Mesenchymal stem cell (in vitro differentiated cells and primary cell): ENCODE measurements around the gene GNE.

ENCODE experiments used
- DNase-seq: peaks from one replicate; pipeline ENCODE4 v3.0.0-alpha.2; 2013
- H2AFZ ChIP-seq: one replicate; pipeline ENCODE4 v1.6.1; 2013; ENCODE audit warnings: low read depth, mild to moderate bottlenecking, control low read depth, inconsistent platforms, low read length, moderate library complexity
- H2AK5ac ChIP-seq: 2 replicates; pipeline ENCODE4 v1.6.1; 2013; ENCODE audit warnings: low read length, moderate library complexity, mild to moderate bottlenecking, inconsistent platforms; ENCODE audit not compliant: severe bottlenecking
- H2BK120ac ChIP-seq: one replicate; pipeline ENCODE4 v1.6.1; 2013; ENCODE audit warnings: low read depth, mild to moderate bottlenecking, inconsistent platforms, low read length, moderate library complexity
- H2BK12ac ChIP-seq, 2 experiments: one replicate each; pipeline ENCODE4 v1.6.1; 2013; ENCODE audit warnings: inconsistent platforms in 2 of 2, low read length in 2 of 2, mild to moderate bottlenecking in 2 of 2, moderate library complexity in 2 of 2, control low read depth in 1 of 2
- H2BK15ac ChIP-seq: one replicate; pipeline ENCODE4 v1.6.1; 2013; ENCODE audit warnings: mild to moderate bottlenecking, low read depth, inconsistent platforms; ENCODE audit not compliant: poor library complexity, severe bottlenecking
- H2BK5ac ChIP-seq: 2 replicates; pipeline ENCODE4 v1.6.1; 2013; ENCODE audit warnings: low read depth, mild to moderate bottlenecking, low read length, control low read depth, inconsistent platforms; ENCODE audit not compliant: poor library complexity, severe bottlenecking
- H3K14ac ChIP-seq, 2 experiments: one replicate each; pipeline ENCODE4 v1.6.1; 2013; ENCODE audit warnings: inconsistent platforms in 2 of 2, low read length in 2 of 2, control low read depth in 1 of 2, mild to moderate bottlenecking in 1 of 2, moderate library complexity in 1 of 2
- H3K18ac ChIP-seq, 2 experiments: one replicate each; pipeline ENCODE4 v1.6.1; 2013; ENCODE audit warnings: inconsistent platforms in 2 of 2, low read length in 2 of 2, control low read depth in 1 of 2, low read depth in 1 of 2, mild to moderate bottlenecking in 1 of 2
- H3K23ac ChIP-seq, 2 experiments: one replicate each; pipeline ENCODE4 v1.6.1; 2013; ENCODE audit warnings: inconsistent platforms in 2 of 2, low read length in 2 of 2, mild to moderate bottlenecking in 2 of 2, moderate library complexity in 2 of 2, control low read depth in 1 of 2
- H3K27ac ChIP-seq: 2 replicates; pipeline ENCODE4 v1.5.1; 2013; ENCODE audit warnings: mild to moderate bottlenecking, moderate library complexity, low read length, control low read depth, inconsistent platforms; ENCODE audit not compliant: poor library complexity, severe bottlenecking
- H3K27me3 ChIP-seq, 2 experiments: 2 replicates each; pipeline versions ENCODE4 v1.6.1 to v1.7.0; 2013; ENCODE audit warnings: low read length in 2 of 2, mild to moderate bottlenecking in 2 of 2, moderate library complexity in 2 of 2, control low read depth in 1 of 2, inconsistent platforms in 1 of 2; ENCODE audit not compliant: control insufficient read depth in 1 of 2, insufficient read depth in 1 of 2
- H3K36me3 ChIP-seq, 2 experiments: 2 replicates each; pipeline versions ENCODE4 v1.6.1 to v1.7.0; 2013; ENCODE audit warnings: low read length in 2 of 2, control low read depth in 1 of 2, inconsistent platforms in 1 of 2, low read depth in 1 of 2, mild to moderate bottlenecking in 1 of 2; ENCODE audit not compliant: insufficient read depth in 2 of 2, control insufficient read depth in 1 of 2
- H3K4ac ChIP-seq, 2 experiments: one replicate each; pipeline ENCODE4 v1.6.1; 2013; ENCODE audit warnings: inconsistent platforms in 2 of 2, low read length in 2 of 2, mild to moderate bottlenecking in 2 of 2, moderate library complexity in 2 of 2, control low read depth in 1 of 2, low read depth in 1 of 2
- H3K4me1 ChIP-seq: 2 replicates; pipeline ENCODE4 v1.6.1; 2013; ENCODE audit warnings: low read depth, low read length, control low read depth; ENCODE audit not compliant: control insufficient read depth, insufficient read depth
- H3K4me2 ChIP-seq: 2 replicates; pipeline ENCODE4 v1.6.1; 2013; ENCODE audit warnings: low read length, mild to moderate bottlenecking, inconsistent platforms; ENCODE audit not compliant: poor library complexity, severe bottlenecking
- H3K4me3 ChIP-seq, 2 experiments: 2 replicates each; pipeline versions ENCODE4 v1.5.1 to v1.7.0; 2013; ENCODE audit warnings: low read length in 2 of 2, mild to moderate bottlenecking in 2 of 2, control low read depth in 1 of 2, low read depth in 1 of 2; ENCODE audit not compliant: insufficient read depth in 1 of 2
- H3K79me1 ChIP-seq: replicated peaks from 2 replicates; pipeline ENCODE4 v1.6.1; 2013; ENCODE audit warnings: mild to moderate bottlenecking, control low read depth, low read length, inconsistent platforms; ENCODE audit not compliant: poor library complexity, severe bottlenecking
- H3K9ac ChIP-seq: 2 replicates; pipeline ENCODE4 v1.7.0; 2013; ENCODE audit warnings: mild to moderate bottlenecking, low read length, moderate library complexity
- H3K9me3 ChIP-seq: 2 replicates; pipeline ENCODE4 v1.7.0; 2013; ENCODE audit warnings: mild to moderate bottlenecking, low read length; ENCODE audit not compliant: control insufficient read depth
- H4K8ac ChIP-seq: one replicate; pipeline ENCODE4 v1.6.1; 2013; ENCODE audit warnings: inconsistent platforms, mild to moderate bottlenecking, low read length, moderate library complexity
- H4K91ac ChIP-seq: one replicate; pipeline ENCODE4 v1.6.1; 2013; ENCODE audit warnings: mild to moderate bottlenecking, low read length, inconsistent platforms
- whole genome bisulfite sequencing: methylation state at CpG from one replicate; pipeline ENCODE4 v1.1.7; 2013; ENCODE audit warnings: mixed read lengths; 5-methylcytosine and 5-hydroxymethylcytosine counted together

The GNE gene

DNA sequence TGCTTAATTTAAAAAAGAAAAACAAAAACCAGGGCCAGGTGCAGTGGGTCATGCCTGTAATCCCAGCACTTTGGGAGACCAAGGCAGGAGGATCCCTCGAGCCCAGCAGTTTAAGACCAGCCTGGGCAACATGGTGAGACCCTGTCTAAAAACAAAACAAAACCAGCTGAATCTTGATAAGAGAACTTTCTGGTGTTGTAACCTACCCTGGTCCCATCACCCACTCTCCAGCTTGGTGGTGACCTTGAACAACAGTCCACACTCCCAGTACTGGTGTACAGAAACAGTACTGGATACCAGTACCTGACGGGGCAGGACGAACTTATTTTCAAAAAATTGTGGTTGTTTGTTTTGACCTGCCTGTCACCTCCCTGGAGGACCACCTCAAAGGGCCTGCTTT is 36.6 kb downstream of the GNE start:
- peaks cover 63 to 92% of the 10 kb centered on the region in 2 experiments for H3K36me3 ChIP-seq
- no peak overlapping the region for H3K14ac ChIP-seq
- H3K9ac ChIP-seq: no peak overlapping the region
- no peak overlapping the region for H2BK12ac ChIP-seq
- H2AK5ac ChIP-seq: no peak overlapping the region
- H2BK5ac ChIP-seq: no peak overlapping the region
- no peak overlapping the region for H2AFZ ChIP-seq
- no peak overlapping the region for H3K4ac ChIP-seq
- 100% methylated on average over 1 of the region's 3 CpGs for WGBS
- H3K4me1 ChIP-seq: peaks cover 16% of the 10 kb centered on the region
- H3K23ac ChIP-seq: no peak overlapping the region
- no peak overlapping the region for H3K27ac ChIP-seq
- no peak for DNase-seq
- H3K18ac ChIP-seq: no peak overlapping the region
- peaks cover 33% of the 10 kb centered on the region for H3K79me1 ChIP-seq
- H2BK15ac ChIP-seq: no peak overlapping the region
- no peaks in the 10 kb centered on the region for H3K27me3 ChIP-seq
- no peak overlapping the region for H3K4me2 ChIP-seq
- H4K8ac ChIP-seq: no peak overlapping the region
- H3K9me3 ChIP-seq: peaks cover 6% of the 10 kb centered on the region
- no peak overlapping the region for H3K4me3 ChIP-seq
- H2BK120ac ChIP-seq: no peak overlapping the region
- H4K91ac ChIP-seq: no peak overlapping the region

DNA sequence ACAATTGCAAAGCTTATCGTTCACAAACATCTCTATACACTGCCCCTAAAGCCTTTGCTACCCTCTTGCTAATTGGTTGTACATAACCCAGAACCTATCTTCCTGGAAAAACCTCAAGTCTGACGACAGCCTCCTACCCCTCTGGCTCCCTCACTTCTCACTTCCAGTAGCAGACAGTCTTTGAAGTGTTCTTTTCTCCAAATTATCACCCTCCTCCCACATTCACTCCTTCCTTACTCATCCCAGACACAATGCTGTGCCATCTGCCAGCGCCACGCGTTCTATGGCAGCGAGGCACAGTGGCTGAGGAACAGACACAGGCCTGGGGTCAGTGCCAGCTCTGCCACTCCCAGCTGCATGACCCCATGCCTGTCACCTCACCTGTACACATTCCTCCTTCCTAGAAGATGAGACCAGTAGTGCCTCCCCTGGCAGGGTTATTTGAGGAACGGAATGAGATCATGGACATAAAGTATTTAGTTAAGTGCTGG is 39.8 kb downstream of the GNE start:
- Histone ChIP-seq H3K9me3 (peaks cover 6% of the 10 kb centered on the region), H2BK15ac (no peak overlapping the region), H3K9ac (no peak overlapping the region), H3K18ac (no peak overlapping the region), H3K4ac (no peak overlapping the region), H4K91ac (no peak overlapping the region), H2BK12ac (peak overlapping the region in 1 of 2 experiments; percentile 39), H3K27me3 (no peaks in the 10 kb centered on the region), H3K23ac (no peak overlapping the region), H4K8ac (no peak overlapping the region), H3K4me2 (no peak overlapping the region), H3K4me3 (no peak overlapping the region), H2AK5ac (peak overlapping the region; percentile 61), H3K27ac (peak overlapping the region; percentile 61), H3K14ac (no peak overlapping the region), H2BK120ac (no peak overlapping the region), H3K4me1 (peaks cover 16% of the 10 kb centered on the region), H2BK5ac (no peak overlapping the region), H2AFZ (no peak overlapping the region), H3K79me1 (peaks cover 29% of the 10 kb centered on the region), H3K36me3 (peaks cover 52 to 88% of the 10 kb centered on the region in 2 experiments)
- no peak for DNase-seq
- 96% methylated on average over 6 of the region's 7 CpGs for WGBS

- Histone ChIP-seq H3K36me3 (peaks cover 53 to 88% of the 10 kb centered on the region in 2 experiments), H3K9me3 (peaks cover 6% of the 10 kb centered on the region), H3K27ac (peak overlapping the region; percentile 61), H3K4me2 (no peak overlapping the region), H3K79me1 (peaks cover 29% of the 10 kb centered on the region), H3K27me3 (no peaks in the 10 kb centered on the region), H2BK120ac (no peak overlapping the region), H3K23ac (no peak overlapping the region), H2BK15ac (no peak overlapping the region), H3K4me1 (peaks cover 16% of the 10 kb centered on the region), H3K4me3 (no peak overlapping the region), H4K8ac (no peak overlapping the region), H2BK5ac (no peak overlapping the region), H2AFZ (no peak overlapping the region), H3K9ac (peak overlapping the region; percentile 6), H2AK5ac (no peak overlapping the region), H3K14ac (no peak overlapping the region), H3K4ac (no peak overlapping the region), H3K18ac (no peak overlapping the region), H2BK12ac (no peak overlapping the region), H4K91ac (no peak overlapping the region)
- WGBS: 97% methylated on average over 5 of the region's 5 CpGs
- no peak for DNase-seq
Observed at GRCh38 chr9:36218011-36218410, 40.2 kb downstream of the GNE start.

DNA sequence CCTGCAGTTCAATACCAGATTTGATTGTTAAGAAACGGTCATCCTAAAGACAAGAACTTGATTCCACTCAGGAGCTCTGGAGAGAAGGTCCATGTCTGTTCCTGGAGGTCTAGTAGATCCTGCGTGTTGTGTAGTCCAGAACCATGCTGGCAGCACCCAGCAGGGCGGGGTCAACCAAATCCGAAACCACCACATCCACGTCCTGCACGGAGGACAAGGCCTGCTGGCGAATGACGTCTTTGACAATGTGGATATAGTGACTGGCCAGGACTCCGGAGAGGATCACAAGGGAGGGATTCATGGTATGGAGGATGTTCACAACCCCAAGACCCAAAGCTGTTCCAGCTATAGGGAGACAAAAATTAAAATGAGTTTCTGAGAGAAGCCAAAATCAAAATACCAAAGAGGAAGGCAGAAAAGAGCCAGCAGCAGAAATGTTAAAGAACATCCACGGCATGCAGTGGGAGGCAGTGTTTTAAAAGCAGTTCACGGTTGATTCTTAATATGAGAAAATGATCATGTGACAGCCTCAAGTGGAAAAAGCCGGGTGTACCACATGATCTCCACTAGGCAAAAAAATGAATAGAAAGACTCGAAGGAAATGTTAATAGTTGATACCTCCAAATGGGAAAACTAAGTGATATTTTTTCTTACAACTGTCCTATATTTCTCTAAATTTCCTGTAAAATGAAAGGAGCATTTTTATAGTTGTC is 40.8 kb downstream of the GNE start:
- 92% methylated on average over 12 of the region's 13 CpGs for WGBS

More for the DNA sequence above, 40.8 kb downstream of the GNE start:
- Histone ChIP-seq H3K9me3 (peaks cover 1% of the 10 kb centered on the region), H3K4me2 (no peak overlapping the region), H3K23ac (no peak overlapping the region), H3K4me1 (peaks cover 16% of the 10 kb centered on the region), H3K27me3 (no peaks in the 10 kb centered on the region), H3K36me3 (peaks cover 50 to 88% of the 10 kb centered on the region in 2 experiments), H2AK5ac (no peak overlapping the region), H3K18ac (no peak overlapping the region), H3K27ac (no peak overlapping the region), H3K4ac (no peak overlapping the region), H3K9ac (peak overlapping the region; percentile 18), H2AFZ (no peak overlapping the region), H2BK120ac (no peak overlapping the region), H2BK15ac (no peak overlapping the region), H4K8ac (no peak overlapping the region), H4K91ac (no peak overlapping the region), H3K79me1 (peaks cover 23% of the 10 kb centered on the region), H3K4me3 (no peak overlapping the region), H2BK12ac (peak overlapping the region in 1 of 2 experiments; percentile 64), H3K14ac (no peak overlapping the region), H2BK5ac (no peak overlapping the region)
- no peak for DNase-seq
